HCT116 (cell line): Measurements from ENCODE around the gene MTIF3. TPM values are rescaled to one million over a fixed set of nuclear protein-coding genes. Genes with fewer than 3 reads are reported as not detected.

Experiments
- ATAC-seq: fragments of 200-7000 bp; cut with Tn5 transposase; 2 replicates; pipeline ENCODE4 v1.9.1; 2020; ENCODE audit warnings: mild to moderate bottlenecking, moderate library complexity
- BruUV-seq: library from RNA; stranded (reverse); fragments of 400-500 nt; replicated peaks from 2 replicates; lab custom pipeline; 2021; lab: Mats Ljungman, UMichigan
- CTCF ChIA-PET: fragments of 300-600 bp; sonication (Branson Sonifier 250); formaldehyde crosslinking; loops from one replicate; lab custom pipeline; 2021; ENCODE audit warnings: antibody characterized with exemption; lab: Charles Lee
- POLR2A ChIA-PET: fragments of 300-600, 350-600 bp; sonication (Branson Sonifier 250); formaldehyde crosslinking; loops from one replicate; lab custom pipeline; 2021; ENCODE audit warnings: antibody characterized with exemption; lab: Charles Lee
- RAD21 ChIA-PET, 2 experiments: fragments of 300-600 bp; sonication (Branson Sonifier 250); formaldehyde crosslinking; loops; one replicate each; lab custom pipeline; 2023; ENCODE audit warnings: low total read pairs in 2 of 2; ENCODE audit not compliant: uncharacterized antibody in 2 of 2, unreplicated experiment in 2 of 2, low non-redundant PET in 1 of 2; lab: Charles Lee
- DNase-seq: peaks from one replicate; pipeline ENCODE4 v3.0.0-alpha.2; 2010; ENCODE audit warnings: low read depth, low spot score
- H2AFZ ChIP-seq: fragments of 200-600 bp; shearing (Covaris generic), sonication (generic); 2 replicates; pipeline ENCODE4 v1.6.1; 2017; ENCODE audit warnings: low read depth, mixed run types, mixed read lengths, antibody characterized with exemption, low read length; ENCODE audit not compliant: poor library complexity, severe bottlenecking
- H3K27ac ChIP-seq: 2 replicates; pipeline ENCODE4 v1.5.1; 2012; ENCODE audit warnings: low read depth, low read length
- H3K27me3 ChIP-seq: fragments of 200-600 bp; sonication (generic); 2 replicates; pipeline ENCODE4 v1.6.1; 2016; ENCODE audit warnings: mixed run types, low read length, mixed read lengths; ENCODE audit not compliant: insufficient read depth
- H3K36me3 ChIP-seq, 2 experiments: fragments of 200-500 bp in 1 of 2; fragments of 200-600 bp in 1 of 2; sonication (Bioruptor generic) in 1 of 2; sonication (generic) in 1 of 2; 2 replicates each; pipeline versions ENCODE4 v1.5.1 to v1.6.1; 2014 to 2016; ENCODE audit warnings: low read length in 2 of 2, inconsistent platforms in 1 of 2, mixed read lengths in 1 of 2, mixed run types in 1 of 2; ENCODE audit not compliant: insufficient read depth in 2 of 2, control insufficient read depth in 1 of 2
- H3K4me1 ChIP-seq, 2 experiments: fragments of 200-600 bp in 1 of 2; sonication (generic) in 1 of 2; 2 replicates each; pipeline versions ENCODE4 v1.5.1 to v1.6.1; 2012 to 2017; ENCODE audit warnings: low read length in 2 of 2, inconsistent platforms in 1 of 2, mild to moderate bottlenecking in 1 of 2, mixed read lengths in 1 of 2, mixed run types in 1 of 2, moderate library complexity in 1 of 2; ENCODE audit not compliant: insufficient read depth in 2 of 2, control insufficient read depth in 1 of 2
- H3K4me2 ChIP-seq: fragments of 200-600 bp; sonication (generic); 2 replicates; pipeline ENCODE4 v1.6.1; 2017; ENCODE audit warnings: mixed run types, low read length, mixed read lengths
- H3K4me3 ChIP-seq, 2 experiments: fragments of 200-600 bp in 1 of 2; sonication (generic) in 1 of 2; replicated peaks in 1 of 2; 2 replicates each; pipeline ENCODE4 v1.5.1; 2011 to 2016; ENCODE audit warnings: low read length in 2 of 2, control low read depth in 1 of 2, low read depth in 1 of 2, mild to moderate bottlenecking in 1 of 2, mixed read lengths in 1 of 2, mixed run types in 1 of 2
- H3K79me2 ChIP-seq: fragments of 200-600 bp; sonication (generic); 2 replicates; pipeline ENCODE4 v1.6.1; 2017; ENCODE audit warnings: mild to moderate bottlenecking, mixed run types, low read length, moderate library complexity, mixed read lengths; ENCODE audit not compliant: insufficient read depth
- H3K9ac ChIP-seq: fragments of 200-600 bp; sonication (generic); 2 replicates; pipeline ENCODE4 v1.6.1; 2016; ENCODE audit warnings: low read length, mixed read lengths
- H3K9me2 ChIP-seq: fragments of 200-600 bp; sonication (generic), shearing (Covaris generic); 2 replicates; pipeline ENCODE4 v1.6.1; 2017; ENCODE audit warnings: mixed run types, mild to moderate bottlenecking, moderate library complexity; ENCODE audit not compliant: insufficient read depth
- H3K9me3 ChIP-seq, 2 experiments: fragments of 200-500 bp in 1 of 2; fragments of 200-600 bp in 1 of 2; sonication (Bioruptor generic) in 1 of 2; sonication (generic) in 1 of 2; 2 replicates each; pipeline ENCODE4 v1.6.1; 2014 to 2017; ENCODE audit warnings: low read length in 2 of 2, mixed read lengths in 2 of 2, inconsistent platforms in 1 of 2, low read depth in 1 of 2, mild to moderate bottlenecking in 1 of 2, mixed run types in 1 of 2, moderate library complexity in 1 of 2; ENCODE audit not compliant: control insufficient read depth in 1 of 2, insufficient read depth in 1 of 2
- H4K20me1 ChIP-seq: fragments of 200-600 bp; sonication (generic), shearing (Covaris generic); 2 replicates; pipeline ENCODE4 v1.6.1; 2017; ENCODE audit warnings: mixed run types, mild to moderate bottlenecking, moderate library complexity; ENCODE audit not compliant: insufficient read depth
- ATF3 ChIP-seq: IDR thresholded peaks from 2 replicates; pipeline ENCODE4 v1.6.1; 2012
- CTCF ChIP-seq, 3 experiments: fragments of 200-600 bp in 1 of 3; sonication (generic) in 1 of 3; IDR thresholded peaks in 2 of 3; conservative IDR thresholded peaks in 1 of 3; 2 replicates each; pipeline ENCODE4 v1.5.1; 2012 to 2017; ENCODE audit warnings: low read depth in 2 of 3, low read length in 2 of 3, antibody characterized with exemption in 1 of 3, borderline replicate concordance in 1 of 3, control low read depth in 1 of 3, mild to moderate bottlenecking in 1 of 3, mixed read lengths in 1 of 3, mixed run types in 1 of 3, moderate library complexity in 1 of 3; ENCODE audit not compliant: insufficient read depth in 1 of 3
- EZH2 ChIP-seq: fragments of 200-600 bp; sonication (generic); IDR thresholded peaks from 2 replicates; pipeline ENCODE4 v1.6.1; 2017; ENCODE audit warnings: antibody characterized with exemption, mixed run types
- EZH2phosphoT487 ChIP-seq: fragments of 200-600 bp; IDR thresholded peaks from 2 replicates; pipeline ENCODE4 v1.6.1; 2018; ENCODE audit warnings: antibody characterized with exemption, borderline replicate concordance
- FOSL1 ChIP-seq: IDR thresholded peaks from 2 replicates; pipeline ENCODE4 v1.6.1; 2012; ENCODE audit warnings: low read depth
- JUND ChIP-seq: IDR thresholded peaks from 2 replicates; pipeline ENCODE4 v1.6.1; 2012
- MAX ChIP-seq: IDR thresholded peaks from 2 replicates; pipeline ENCODE4 v1.6.1; 2012
- SIN3A ChIP-seq: IDR thresholded peaks from 2 replicates; pipeline ENCODE4 v1.6.1; 2012; ENCODE audit warnings: low read depth
- SRF ChIP-seq: IDR thresholded peaks from 2 replicates; pipeline ENCODE4 v1.6.1; 2012; ENCODE audit warnings: low read depth
- TCF7L2 ChIP-seq: IDR thresholded peaks from 2 replicates; pipeline ENCODE4 v1.7.0; 2011; ENCODE audit warnings: borderline replicate concordance, inconsistent platforms; ENCODE audit not compliant: insufficient read depth, insufficient read length; ENCODE audit errors: extremely low read depth
- YY1 ChIP-seq: IDR thresholded peaks from 2 replicates; pipeline ENCODE4 v1.6.1; 2011; ENCODE audit warnings: low read length, low read depth, moderate library complexity, mild to moderate bottlenecking; ENCODE audit not compliant: insufficient replicate concordance; ENCODE audit errors: extremely low read depth
- ZFX ChIP-seq: fragments of 450-650 bp; IDR thresholded peaks from 2 replicates; pipeline ENCODE4 v1.6.1; 2017
- intact Hi-C: fragments of 100-400 bp; cut with micrococcal nuclease; formaldehyde crosslinking; loops from 2 replicates; pipeline ENCODE4 v1.10.0; 2022
- total RNA-seq: library from RNA; stranded (reverse); gene quantifications from one replicate; pipeline ENCODE4 v1.2.1, GENCODE V29; 2021; ENCODE audit not compliant: unreplicated experiment

Gene MTIF3
- total RNA-seq, 1 experiment from 2014 or later: 27.8 TPM

GRCh38 chr13:27496536-27497273 lies 46.3 kb upstream of the MTIF3 start:
- Histone ChIP-seq H3K4me1 (no peaks in the 10 kb centered on the region), H3K9ac (no peak overlapping the region), H3K4me2 (no peak overlapping the region), H3K27me3 (no peaks in the 10 kb centered on the region), H4K20me1 (no peaks in the 10 kb centered on the region), H3K4me3 (no peak overlapping the region), H3K27ac (no peak overlapping the region), H2AFZ (no peak overlapping the region), H3K79me2 (no peaks in the 10 kb centered on the region), H3K9me3 (no peaks in the 10 kb centered on the region), H3K9me2 (no peaks in the 10 kb centered on the region), H3K36me3 (no peaks in the 10 kb centered on the region)
- CTCF ChIA-PET: no interaction called here
- ATAC-seq (no peak), DNase-seq (no peak)
- intact Hi-C loops: no loop called here
- RAD21 ChIA-PET: no interaction called here
- no peak for TF ChIP-seq ATF3
- TF ChIP-seq TCF7L2: no peak
- no peak for TF ChIP-seq MAX
- TF ChIP-seq YY1: no peak
- no peak for TF ChIP-seq FOSL1
- TF ChIP-seq ZFX: no peak
- no TSS peak for BruUV-seq
- POLR2A ChIA-PET: no interaction called here

- POLR2A ChIA-PET: no interaction called here
These were observed 45.6 kb upstream of the MTIF3 start for GRCh38 chr13:27496006-27496405.

More at GRCh38 chr13:27496006-27496405, 45.6 kb upstream of the MTIF3 start:
- H3K4me1 ChIP-seq: no peaks in the 10 kb centered on the region
- intact Hi-C loops: no loop called here
- H3K9ac ChIP-seq: no peak overlapping the region
- H3K4me2 ChIP-seq: no peak overlapping the region
- no peaks in the 10 kb centered on the region for H3K27me3 ChIP-seq
- H3K27ac ChIP-seq: no peak overlapping the region
- no peaks in the 10 kb centered on the region for H3K9me3 ChIP-seq
- H3K9me2 ChIP-seq: no peaks in the 10 kb centered on the region
- CTCF ChIA-PET: no interaction called here
- H4K20me1 ChIP-seq: no peaks in the 10 kb centered on the region
- RAD21 ChIA-PET: no interaction called here
- TF ChIP-seq TCF7L2: no peak
- TF ChIP-seq SRF: no peak
- TF ChIP-seq SIN3A: no peak
- no peak for TF ChIP-seq EZH2phosphoT487
- no peak for TF ChIP-seq JUND
- no peak for TF ChIP-seq EZH2
- no peak for TF ChIP-seq CTCF (IDR thresholded peaks at IDR 0.05 in 2 of 3, conservative IDR thresholded peaks at IDR 0.05 in 1 of 3; ENCODE audit: borderline replicate concordance in 1 of 3, insufficient read depth in 1 of 3, low read depth in 2 of 3, low read length in 2 of 3)
- H2AFZ ChIP-seq: no peak overlapping the region
- DNase-seq (no peak), ATAC-seq (no peak)
- H3K79me2 ChIP-seq: no peaks in the 10 kb centered on the region
- no peaks in the 10 kb centered on the region for H3K36me3 ChIP-seq
- H3K4me3 ChIP-seq: no peak overlapping the region
- BruUV-seq: no TSS peak
